GM12874 (cell line): ENCODE measurements around the gene TMEM45A.

Source experiments
- CTCF ChIP-seq: IDR thresholded peaks from 2 replicates; pipeline ENCODE4 v1.5.1; 2011; ENCODE audit warnings: low read depth, mild to moderate bottlenecking, control low read depth, low read length, moderate library complexity; ENCODE audit not compliant: insufficient read depth

The TMEM45A gene

GRCh38 chr3:100613721-100614390 is 121.4 kb downstream of the TMEM45A start:
- no peak for TF ChIP-seq CTCF

- no peak for TF ChIP-seq CTCF
Measured at GRCh38 chr3:100614941-100615340, 122.5 kb downstream of the TMEM45A start.

GRCh38 chr3:100615684-100616083 is 123.3 kb downstream of the TMEM45A start:
- TF ChIP-seq CTCF: no peak

- no peak for TF ChIP-seq CTCF
Measured at GRCh38 chr3:100621251-100621650, 128.8 kb downstream of the TMEM45A start.
